Astrocyte (in vitro differentiated cells and primary cell): ENCODE measurements around the gene IFT20. TPM values are rescaled to one million over a fixed set of nuclear protein-coding genes. Genes with fewer than 3 reads are reported as not detected.
A peak's percentile ranks its signal among the peaks of the same experiment; 100 is the strongest.

Experiments
- DNase-seq: peaks from one replicate; pipeline ENCODE4 v3.0.0-alpha.2; 2010; ENCODE audit warnings: low read depth
- FAIRE-seq: peaks from 2 replicates; lab custom pipeline; 2011; peaks lifted over from hg19 to GRCh38; lab: Jason Lieb, UNC
- H2AFZ ChIP-seq: 2 replicates; pipeline ENCODE4 v1.6.0; 2012; ENCODE audit warnings: low read depth, low read length, inconsistent platforms
- H3K27ac ChIP-seq: 2 replicates; pipeline ENCODE4 v1.5.1; 2011; ENCODE audit warnings: low read depth, low read length, inconsistent platforms
- H3K27me3 ChIP-seq: 2 replicates; pipeline ENCODE4 v1.6.0; 2011; ENCODE audit warnings: low read length, inconsistent platforms; ENCODE audit not compliant: insufficient read depth
- H3K36me3 ChIP-seq: 2 replicates; pipeline ENCODE4 v1.5.1; 2011; ENCODE audit warnings: low read length, inconsistent platforms; ENCODE audit not compliant: insufficient read depth
- H3K4me1 ChIP-seq: 2 replicates; pipeline ENCODE4 v1.5.1; 2011; ENCODE audit warnings: low read length, inconsistent platforms; ENCODE audit not compliant: insufficient read depth
- H3K4me2 ChIP-seq: 2 replicates; pipeline ENCODE4 v1.6.0; 2012; ENCODE audit warnings: low read length, inconsistent platforms
- H3K4me3 ChIP-seq: 2 replicates; pipeline ENCODE4 v1.5.1; 2011; ENCODE audit warnings: low read depth, mild to moderate bottlenecking, low read length, inconsistent platforms; ENCODE audit not compliant: insufficient read depth
- H3K79me2 ChIP-seq: 2 replicates; pipeline ENCODE4 v1.6.0; 2012; ENCODE audit warnings: mild to moderate bottlenecking, low read length, inconsistent platforms; ENCODE audit not compliant: insufficient read depth
- H3K9ac ChIP-seq: 2 replicates; pipeline ENCODE4 v1.6.0; 2012; ENCODE audit warnings: mild to moderate bottlenecking, low read length, inconsistent platforms
- H3K9me3 ChIP-seq: 2 replicates; pipeline ENCODE4 v1.5.1; 2012; ENCODE audit warnings: low read depth, mild to moderate bottlenecking, low read length, inconsistent platforms; ENCODE audit not compliant: insufficient read depth
- H4K20me1 ChIP-seq: 2 replicates; pipeline ENCODE4 v1.6.0; 2012; ENCODE audit warnings: low read length, inconsistent platforms; ENCODE audit not compliant: insufficient read depth
- H3K27ac Mint-ChIP-seq: one replicate; pipeline ENCODE4 v1.8.0; 2021; ENCODE audit warnings: mild to moderate bottlenecking, mixed read lengths; ENCODE audit not compliant: unreplicated experiment
- H3K27me3 Mint-ChIP-seq: one replicate; pipeline ENCODE4 v1.8.0; 2021; ENCODE audit warnings: low read depth, mixed read lengths; ENCODE audit not compliant: unreplicated experiment
- H3K36me3 Mint-ChIP-seq: one replicate; pipeline ENCODE4 v1.8.0; 2021; ENCODE audit warnings: low read depth, mixed read lengths; ENCODE audit not compliant: unreplicated experiment
- H3K4me1 Mint-ChIP-seq: one replicate; pipeline ENCODE4 v1.8.0; 2021; ENCODE audit warnings: low read depth, mixed read lengths; ENCODE audit not compliant: unreplicated experiment
- H3K4me3 Mint-ChIP-seq: one replicate; pipeline ENCODE4 v1.8.0; 2021; ENCODE audit warnings: mild to moderate bottlenecking, moderate library complexity, mixed read lengths; ENCODE audit not compliant: unreplicated experiment
- H3K9me3 Mint-ChIP-seq: one replicate; pipeline ENCODE4 v1.8.0; 2021; ENCODE audit warnings: mild to moderate bottlenecking, mixed read lengths; ENCODE audit not compliant: unreplicated experiment
- CTCF ChIP-seq: IDR thresholded peaks from 2 replicates; pipeline ENCODE4 v1.5.1; 2011; ENCODE audit warnings: low read depth, mild to moderate bottlenecking, inconsistent platforms, low read length, moderate library complexity; ENCODE audit not compliant: insufficient read depth
- EZH2 ChIP-seq: IDR thresholded peaks from 2 replicates; pipeline ENCODE4 v1.6.1; 2012; ENCODE audit warnings: mild to moderate bottlenecking, low read length, inconsistent platforms; ENCODE audit not compliant: insufficient read depth
- microRNA-seq: library from miRNA; unstranded; fragments of <30 nt; microRNA quantifications from one replicate; pipeline ENCODE4 v1.2.0, GENCODE V29; 2020
- total RNA-seq: library from RNA; stranded (reverse); gene quantifications from 2 replicates; pipeline ENCODE4 v1.2.1, GENCODE V29; 2021

Gene IFT20
- total RNA-seq, 1 donor from 2014 or later, result 70.4 TPM

DNA sequence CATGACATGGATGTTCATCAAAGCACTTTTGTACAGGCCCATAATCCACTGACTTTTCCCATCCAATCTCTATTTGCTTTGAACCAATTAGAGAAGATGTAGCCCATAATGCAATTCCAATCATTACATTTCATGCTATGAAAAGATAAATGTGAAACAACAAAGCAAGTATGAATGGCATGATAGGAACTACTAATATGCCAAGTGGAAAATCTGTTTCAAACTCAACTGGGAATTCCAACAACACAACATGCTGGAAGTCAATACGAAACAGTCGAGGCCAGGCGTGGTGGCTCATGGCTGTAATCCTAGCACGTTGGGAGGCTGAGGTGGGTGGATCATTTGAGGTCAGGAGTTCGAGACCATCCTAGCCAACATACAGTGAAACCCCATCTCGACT is 55.9 kb downstream of the IFT20 start:
- Histone ChIP-seq H3K36me3 (no peaks in the 10 kb centered on the region), H3K4me2 (no peak overlapping the region), H3K4me3 (no peak overlapping the region), H3K4me1 (peaks cover 18% of the 10 kb centered on the region), H3K27ac (no peak overlapping the region), H4K20me1 (no peaks in the 10 kb centered on the region), H3K9ac (no peak overlapping the region), H2AFZ (no peak overlapping the region), H3K9me3 (no peaks in the 10 kb centered on the region), H3K27me3 (peaks cover 22% of the 10 kb centered on the region), H3K79me2 (no peaks in the 10 kb centered on the region)
- Mint-ChIP-seq H3K4me3 (no peak overlapping the region), H3K27ac (peak overlapping the region; percentile 53), H3K36me3 (no peaks in the 10 kb centered on the region), H3K9me3 (no peaks in the 10 kb centered on the region), H3K27me3 (peaks cover 18% of the 10 kb centered on the region), H3K4me1 (peaks cover 40% of the 10 kb centered on the region)
- DNase-seq (peak; percentile 76), FAIRE-seq (no peak)
- TF ChIP-seq EZH2 (no peak), CTCF (no peak)

Small RNA genes lying within 50 kb of the gene (microRNA-seq; reads per million reads assigned to microRNA genes)
- 3.0 reads per million, percentile 6 among the genes with 10 or more reads in this experiment for gene MIR4723

Other genes with a start within 250 kb of the IFT20 start
- gene TMEM97, start 16.3 kb downstream of the IFT20 start, total RNA-seq, result 13.4 and 20.4 TPM in 2 replicates
- 87.0 and 100 TPM in 2 replicates for gene TNFAIP1, start 289 bp upstream of the IFT20 start, total RNA-seq
- 78.6 and 79.1 TPM in 2 replicates for gene POLDIP2, start 22.1 kb upstream of the IFT20 start, total RNA-seq
- gene SEBOX, start 29.7 kb upstream of the IFT20 start, total RNA-seq, result not detected in 2 replicates
- gene VTN, start 34.8 kb upstream of the IFT20 start, total RNA-seq, result 1.4 and 2.7 TPM in 2 replicates
- gene SARM1, start 36.2 kb upstream of the IFT20 start, total RNA-seq, result 12.8 and 14.4 TPM in 2 replicates
- 7.4 and 7.9 TPM in 2 replicates for gene SLC46A1, start 70.7 kb upstream of the IFT20 start, total RNA-seq
- not detected in 2 replicates for gene SLC13A2, start 138.2 kb upstream of the IFT20 start, total RNA-seq
- not detected in 2 replicates for gene FOXN1, start 170.9 kb upstream of the IFT20 start, total RNA-seq
- 23.1 and 27.7 TPM in 2 replicates for gene UNC119, start 217.2 kb upstream of the IFT20 start, total RNA-seq
- 71.5 and 88.2 TPM in 2 replicates for gene PIGS, start 236.1 kb upstream of the IFT20 start, total RNA-seq
- gene ALDOC, start 241.4 kb upstream of the IFT20 start, total RNA-seq, result 10.3 and 11.7 TPM in 2 replicates